NCI-H146 treated with DMSO at 0.1 percent for 48 hours (cell line): Measurements from ENCODE around the gene EMILIN3.

ENCODE experiments used
- DNase-seq: peaks from one replicate; lab custom pipeline; 2025; ENCODE audit not compliant: unreplicated experiment; lab: John Stamatoyannopoulos, UW

EMILIN3 gene

DNA sequence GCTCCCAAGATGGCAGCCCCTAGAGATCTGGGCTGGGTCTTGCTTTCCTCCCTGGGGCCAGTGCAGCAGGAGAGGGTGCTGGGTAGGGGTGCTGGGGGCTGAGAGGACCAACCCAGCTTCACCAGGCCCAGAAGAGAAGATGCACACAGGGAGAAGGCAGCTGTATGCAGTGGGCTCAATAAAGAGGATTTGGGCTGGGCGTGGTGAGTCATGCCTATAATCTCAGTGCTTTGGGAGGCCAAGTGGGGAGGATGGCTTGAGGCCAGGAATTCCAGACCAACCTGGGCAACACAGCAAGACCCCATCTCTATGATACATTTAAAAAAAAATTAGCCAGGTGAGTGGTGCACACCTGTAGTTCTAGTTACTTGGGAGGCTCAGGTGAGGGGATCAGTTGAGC, 25.7 kb upstream of the EMILIN3 start:
- no peak for DNase-seq

- no peak for DNase-seq
Observed at GRCh38 chr20:41391587-41392001, 25.0 kb upstream of the EMILIN3 start.

DNA sequence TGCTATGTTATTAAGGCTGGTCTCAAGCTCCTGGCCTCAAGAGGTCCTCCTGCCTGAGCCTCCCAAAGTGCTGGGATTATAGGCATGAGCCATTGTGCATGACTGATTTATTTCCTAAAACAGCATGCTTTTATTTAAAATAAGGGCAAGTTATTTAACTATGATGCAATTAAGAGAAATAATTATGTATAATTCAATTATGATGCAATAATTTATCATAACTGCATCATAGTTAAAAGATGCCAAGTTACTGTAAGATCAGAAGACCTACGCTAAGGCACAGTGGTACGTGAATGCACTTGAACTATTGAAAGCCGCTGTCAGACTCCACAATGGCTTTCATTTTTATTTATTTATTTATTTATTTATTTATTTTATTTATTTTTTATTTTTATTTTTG, 24.3 kb upstream of the EMILIN3 start:
- no peak for DNase-seq

DNA sequence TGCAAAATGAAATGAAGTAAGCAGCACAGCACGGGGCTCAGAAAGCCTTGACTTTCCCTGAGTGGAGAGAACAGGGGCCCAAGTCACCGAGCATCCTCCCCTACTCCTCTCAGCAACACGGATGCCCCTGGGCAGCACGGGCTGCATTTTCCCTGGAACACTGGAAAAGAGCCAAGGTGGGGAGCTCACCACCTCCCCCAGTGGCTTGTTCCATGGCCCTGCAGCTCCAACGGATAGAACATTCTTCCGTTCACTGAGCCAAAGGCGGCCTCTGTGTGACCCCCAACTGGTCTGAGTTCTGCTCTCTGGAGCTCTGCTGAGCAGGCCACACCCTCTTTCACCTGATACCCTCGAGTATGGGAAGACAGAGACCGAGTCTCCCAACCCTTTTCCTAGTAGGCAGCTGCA, 20.8 kb upstream of the EMILIN3 start:
- no peak for DNase-seq

GRCh38 chr20:41386502-41387427, 20.1 kb upstream of the EMILIN3 start:
- no peak for DNase-seq

- DNase-seq, result no peak
Observed at GRCh38 chr20:41382791-41383305, 16.2 kb upstream of the EMILIN3 start.

DNA sequence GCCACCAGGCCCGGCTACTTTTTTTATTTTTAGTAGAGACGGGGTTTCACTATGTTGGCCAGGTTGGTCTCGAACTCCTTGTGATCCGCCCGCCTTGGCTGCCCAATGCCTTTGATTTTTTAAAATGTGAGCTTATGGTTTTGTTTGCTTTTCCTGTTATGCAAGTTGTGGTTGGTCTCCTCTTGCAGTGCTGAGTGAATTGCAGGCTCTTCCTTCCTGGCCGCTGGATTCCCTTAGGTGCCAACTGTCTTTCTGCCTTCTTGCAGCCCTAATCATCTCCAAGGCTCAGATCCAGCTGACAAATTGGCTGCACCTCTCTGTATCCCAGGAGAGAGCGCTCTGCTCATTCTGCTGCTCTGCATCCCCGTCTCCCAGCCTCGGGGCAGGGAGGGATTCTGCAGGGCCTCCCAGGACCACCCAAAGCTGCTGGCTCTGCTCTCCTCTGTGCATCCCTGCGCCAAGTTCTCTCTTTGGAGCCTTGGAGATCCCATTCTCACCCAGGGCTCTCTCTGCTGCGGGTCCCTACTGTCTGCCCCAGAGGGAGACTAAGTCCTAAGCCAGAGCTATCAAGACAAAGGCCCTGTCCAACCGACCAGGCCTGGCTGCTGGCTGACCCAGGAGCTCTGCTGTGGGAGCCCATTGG, 14.1 kb upstream of the EMILIN3 start:
- no peak for DNase-seq

DNA sequence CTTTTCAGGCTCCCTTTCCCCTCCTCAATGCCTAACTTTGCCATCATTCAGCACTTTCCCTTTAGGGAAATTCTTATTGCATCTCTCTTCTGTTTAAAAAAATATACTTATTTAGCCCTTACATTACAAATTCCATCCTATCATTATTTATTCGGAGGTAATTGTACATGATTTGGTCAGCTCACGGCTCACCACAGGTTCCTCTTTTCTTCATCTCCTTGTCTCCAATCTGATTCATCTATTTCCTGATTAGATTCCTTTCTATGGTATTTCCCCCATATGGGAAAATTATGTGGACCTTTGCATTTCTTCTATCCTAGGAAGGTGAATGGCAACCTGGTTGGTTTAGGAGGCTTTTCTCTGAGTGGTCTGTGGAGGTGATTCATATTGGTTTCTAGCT, 12.9 kb upstream of the EMILIN3 start:
- DNase-seq, result no peak

GRCh38 chr20:41377275-41377674, 10.7 kb upstream of the EMILIN3 start:
- DNase-seq, result no peak

- no peak for DNase-seq
Observed at GRCh38 chr20:41376349-41376748, 9.7 kb upstream of the EMILIN3 start.

GRCh38 chr20:41375846-41376245, 9.2 kb upstream of the EMILIN3 start:
- no peak for DNase-seq

DNA sequence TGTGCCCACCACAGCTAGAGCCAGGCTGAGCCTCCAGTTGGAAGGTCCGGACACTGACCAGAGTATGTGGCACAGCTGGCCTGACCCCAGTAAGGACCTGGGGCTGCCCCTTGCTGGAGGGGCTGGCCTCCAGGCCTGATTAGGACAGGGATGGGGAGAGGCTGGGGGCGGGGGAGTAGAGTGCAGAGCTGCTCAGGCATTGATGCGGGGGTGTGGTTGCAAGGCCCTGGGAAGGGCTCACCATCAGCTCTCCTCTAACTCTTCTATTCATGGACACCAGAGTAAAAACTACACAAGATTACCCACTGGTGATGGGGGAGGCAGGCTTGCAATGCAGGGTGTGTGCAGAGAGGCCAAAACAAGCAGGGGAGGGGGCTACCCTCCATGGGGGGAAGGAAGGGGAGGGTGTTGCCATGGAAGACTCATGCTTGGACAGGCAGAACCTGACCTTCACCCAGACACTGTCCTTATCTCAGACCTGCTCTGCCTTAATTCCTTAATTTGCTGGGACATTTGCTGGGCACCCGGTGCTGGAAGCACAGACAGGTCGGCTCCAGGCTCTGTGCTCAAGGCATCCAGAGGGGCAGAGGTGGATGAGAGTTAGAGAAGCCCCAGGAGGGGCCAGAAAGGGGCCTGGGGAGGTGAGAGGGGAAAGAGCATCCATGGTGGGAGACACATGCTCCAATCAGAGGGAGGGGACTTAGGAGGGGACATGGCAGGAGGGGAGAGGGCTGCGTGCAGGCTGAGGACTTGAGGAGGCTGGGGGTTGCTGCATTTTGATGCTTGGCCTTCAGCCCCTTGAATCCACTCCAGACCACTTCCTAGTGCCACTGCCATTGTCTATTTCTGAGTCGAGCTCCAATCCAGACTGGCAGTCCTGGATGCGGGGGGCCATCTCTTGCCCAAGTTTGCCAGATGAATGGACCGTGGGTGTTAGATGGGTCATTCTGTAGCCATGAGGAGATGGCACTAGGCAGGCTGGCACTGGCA, 7.6 kb upstream of the EMILIN3 start:
- DNase-seq, result no peak

DNA sequence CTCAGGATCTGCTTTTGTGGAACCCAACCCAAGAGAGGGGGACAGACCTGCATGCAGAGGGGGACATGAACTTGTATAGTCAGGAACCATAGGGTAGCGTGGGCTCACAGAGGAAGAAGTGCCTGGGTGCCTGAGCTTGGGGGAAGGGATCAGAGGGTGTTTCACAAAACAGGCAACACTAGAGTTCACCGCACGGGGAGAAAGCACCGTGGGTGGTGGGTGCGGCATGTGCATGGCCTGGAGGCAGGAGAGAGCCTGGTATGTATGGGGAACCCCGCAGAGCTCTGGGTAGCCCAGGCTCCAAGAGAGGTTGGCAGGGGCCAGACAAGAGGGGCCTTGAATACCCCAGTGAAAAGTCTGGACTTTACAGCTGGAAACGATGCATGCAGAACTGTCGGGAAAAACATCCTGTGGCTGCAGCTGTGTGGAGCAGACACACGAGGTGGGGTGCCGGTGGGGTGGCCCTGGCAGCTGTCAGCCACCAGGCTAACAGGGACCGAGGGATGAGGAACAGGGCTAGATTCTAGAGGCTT, 6.7 kb upstream of the EMILIN3 start:
- DNase-seq, result no peak

DNA sequence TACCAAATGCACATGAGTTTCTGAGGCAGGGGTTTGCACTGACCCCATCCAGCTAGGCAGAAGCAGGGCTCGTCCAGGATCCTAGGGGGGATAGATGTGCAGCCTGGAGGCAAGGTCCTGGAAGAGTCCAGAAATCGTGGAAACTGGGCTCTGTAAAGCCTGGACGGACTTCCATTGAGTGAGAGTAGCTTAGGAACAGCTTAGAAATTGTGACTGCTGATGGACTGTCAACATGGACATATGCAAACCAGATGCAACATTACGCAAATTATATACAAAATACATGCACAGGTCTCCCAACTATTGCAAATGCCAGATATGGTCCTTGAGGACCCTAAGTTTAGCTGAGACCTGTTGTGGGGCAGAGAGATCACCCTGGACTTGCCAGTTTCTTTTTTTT, 4.8 kb upstream of the EMILIN3 start:
- DNase-seq, result no peak

GRCh38 chr20:41370176-41370575, 3.6 kb upstream of the EMILIN3 start:
- no peak for DNase-seq

DNA sequence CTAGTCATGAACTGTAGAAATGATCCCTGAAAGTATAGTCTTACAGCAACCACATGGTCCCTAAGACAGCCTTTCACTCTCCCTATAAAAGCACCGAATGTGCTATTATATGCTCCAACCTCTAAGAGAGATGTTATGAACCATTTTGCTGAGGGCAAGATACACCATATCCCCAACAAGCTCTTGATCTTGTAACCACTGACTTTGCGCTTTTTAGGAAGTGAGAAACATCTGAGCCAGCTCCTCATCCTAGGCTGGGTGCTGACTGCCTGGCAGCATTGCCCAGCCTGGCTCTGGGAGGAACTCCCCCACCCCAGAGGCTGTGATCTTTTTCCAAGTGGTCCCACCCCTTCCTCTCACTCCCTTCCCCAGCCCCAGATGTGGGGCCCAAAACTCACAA, 3.1 kb upstream of the EMILIN3 start:
- no peak for DNase-seq

DNA sequence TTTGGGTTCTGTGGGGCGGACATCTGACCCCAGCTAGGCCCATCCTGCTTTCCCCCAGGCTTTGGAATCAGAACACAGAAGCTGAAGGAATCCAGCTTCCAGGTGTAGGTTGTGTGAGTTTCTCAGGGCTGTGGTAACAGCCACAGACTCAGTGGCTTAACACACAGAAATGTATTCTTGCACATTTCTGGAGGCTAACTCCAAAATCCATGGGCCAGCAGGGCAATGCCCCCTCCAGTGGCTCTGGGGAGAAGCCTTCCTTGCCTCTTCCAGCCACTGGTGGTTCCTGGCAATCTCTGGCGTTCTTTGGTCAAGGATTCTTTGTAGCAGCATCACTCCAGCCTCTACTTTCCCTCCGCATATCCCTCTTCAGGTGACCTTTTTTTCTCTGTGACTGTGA, 1.3 kb upstream of the EMILIN3 start:
- no peak for DNase-seq

DNA sequence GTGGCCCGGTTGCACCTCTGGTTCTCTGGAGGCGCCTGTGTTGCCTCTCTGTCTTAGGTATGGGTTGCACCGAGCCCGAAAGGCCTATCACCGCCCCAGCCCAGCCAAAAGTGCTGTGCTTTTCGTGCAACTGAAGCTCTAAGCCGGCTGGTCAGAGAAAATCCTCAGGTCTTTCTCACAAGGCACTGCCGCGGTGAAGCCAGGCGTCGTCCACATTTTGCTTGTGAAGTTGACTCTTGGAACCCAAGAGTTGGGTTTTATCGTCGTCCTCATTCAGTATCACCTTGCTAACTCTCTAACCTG, 726 bp upstream of the EMILIN3 start:
- no peak for DNase-seq

- DNase-seq, result no peak
Observed at GRCh38 chr20:41365777-41366545, 657 bp downstream of the EMILIN3 start.
